PC-3 (cell line): Measurements from ENCODE around the gene ACCS. TPM values are rescaled to one million over a fixed set of nuclear protein-coding genes. Genes with fewer than 3 reads are reported as not detected.
A peak's percentile ranks its signal among the peaks of the same experiment; 100 is the strongest.

Experiments used
- ATAC-seq: fragments of 200-7000 bp; cut with Tn5 transposase; 2 replicates; pipeline ENCODE4 v1.9.1; 2020; ENCODE audit warnings: mild to moderate bottlenecking, moderate library complexity
- BruUV-seq: library from RNA; stranded (reverse); fragments of 400-500 nt; replicated peaks from 2 replicates; lab custom pipeline; 2021; lab: Mats Ljungman, UMichigan
- CTCF ChIA-PET: fragments of 300-600 bp; sonication (Branson Sonifier 250); formaldehyde crosslinking; loops from one replicate; lab custom pipeline; 2022; ENCODE audit warnings: antibody characterized with exemption; lab: Charles Lee
- POLR2A ChIA-PET: fragments of 300-600 bp; sonication (Branson Sonifier 250); formaldehyde crosslinking; loops from one replicate; lab custom pipeline; 2022; ENCODE audit warnings: antibody characterized with exemption; ENCODE audit not compliant: unreplicated experiment; lab: Charles Lee
- DNase-seq: peaks from one replicate; pipeline ENCODE4 v3.0.0-alpha.2; 2015
- H2AFZ ChIP-seq: fragments of 300-600 bp; sonication (generic); 2 replicates; pipeline ENCODE4 v1.6.0; 2016; ENCODE audit warnings: antibody characterized with exemption, low read length
- H3F3A ChIP-seq: fragments of 300-600 bp; sonication (generic); one replicate; pipeline ENCODE4 v1.6.0; 2017; ENCODE audit warnings: antibody characterized with exemption, low read length, control low read depth, mild to moderate bottlenecking; ENCODE audit not compliant: unreplicated experiment
- H3K27ac ChIP-seq: fragments of 300-600 bp; sonication (generic); 2 replicates; pipeline ENCODE4 v1.5.1; 2016; ENCODE audit warnings: mild to moderate bottlenecking, low read length
- H3K27me3 ChIP-seq: fragments of 300-600 bp; sonication (generic); 2 replicates; pipeline ENCODE4 v1.6.1; 2016; ENCODE audit warnings: low read length, mixed read lengths
- H3K36me3 ChIP-seq: fragments of 300-600 bp; sonication (generic); 2 replicates; pipeline ENCODE4 v1.6.1; 2016; ENCODE audit warnings: low read depth, mixed run types, low read length, mixed read lengths
- H3K4me1 ChIP-seq: fragments of 300-600 bp; sonication (generic); 2 replicates; pipeline ENCODE4 v1.5.1; 2016; ENCODE audit warnings: low read length; ENCODE audit not compliant: insufficient read depth
- H3K4me2 ChIP-seq: fragments of 300-600 bp; sonication (generic); 2 replicates; pipeline ENCODE4 v1.6.0; 2016; ENCODE audit warnings: low read length
- H3K4me3 ChIP-seq: fragments of 300-600 bp; sonication (generic); 2 replicates; pipeline ENCODE4 v1.5.1; 2016; ENCODE audit warnings: mild to moderate bottlenecking, low read length, mixed read lengths
- H3K79me2 ChIP-seq: fragments of 300-600 bp; sonication (generic); 2 replicates; pipeline ENCODE4 v1.6.1; 2017; ENCODE audit warnings: low read length, mixed read lengths
- H3K9ac ChIP-seq: fragments of 300-600 bp; sonication (generic); 2 replicates; pipeline ENCODE4 v1.6.0; 2016; ENCODE audit warnings: mild to moderate bottlenecking, low read length
- H3K9me2 ChIP-seq: fragments of 300-600 bp; sonication (generic); replicated peaks from 2 replicates; pipeline ENCODE4 v1.6.1; 2016; ENCODE audit warnings: mixed run types, low read length, mixed read lengths
- H3K9me3 ChIP-seq: fragments of 300-600 bp; sonication (generic); 2 replicates; pipeline ENCODE4 v1.6.1; 2016; ENCODE audit warnings: low read length, mixed read lengths
- H4K20me1 ChIP-seq: fragments of 300-600 bp; sonication (generic); 2 replicates; pipeline ENCODE4 v1.6.1; 2016; ENCODE audit warnings: low read length, mixed read lengths
- EZH2 ChIP-seq: fragments of 300-600 bp; sonication (generic); IDR thresholded peaks from one replicate; pipeline ENCODE4 v1.6.1; 2017; ENCODE audit warnings: antibody characterized with exemption, mild to moderate bottlenecking, low read length; ENCODE audit not compliant: unreplicated experiment
- EZH2phosphoT487 ChIP-seq: fragments of 300-600 bp; sonication (generic); IDR thresholded peaks from 2 replicates; pipeline ENCODE4 v1.6.1; 2018; ENCODE audit warnings: mild to moderate bottlenecking, antibody characterized with exemption, low read length, borderline replicate concordance
- intact Hi-C: fragments of 100-400 bp; cut with micrococcal nuclease; formaldehyde crosslinking; loops from 2 replicates; pipeline ENCODE4 v1.9.0; 2023
- total RNA-seq: library from RNA; depleted of rRNA; stranded (reverse); fragments of >200 nt; gene quantifications from 2 replicates; pipeline ENCODE4 v1.2.3, GENCODE V29; 2014
- TF ChIP-seq, protein P1 (sequence below): fragments of 300-600 bp; sonication (generic); conservative IDR thresholded peaks from 2 replicates; pipeline ENCODE4 v1.5.1; 2017; ENCODE audit warnings: antibody characterized with exemption, low read depth, mild to moderate bottlenecking, low read length

Gene ACCS
- total RNA-seq, 1 experiment from 2014 or later = 3.8 TPM

- Histone ChIP-seq H4K20me1 (no peaks in the 10 kb centered on the region), H3K79me2 (peaks cover 37% of the 10 kb centered on the region), H3K36me3 (no peaks in the 10 kb centered on the region; the same call in 1 of the 2 replicates), H3K4me3 (no peak overlapping the region), H3K9ac (no peak overlapping the region), H3K9me2 (no peaks in the 10 kb centered on the region), H3K4me1 (no peaks in the 10 kb centered on the region), H3K4me2 (no peak overlapping the region), H3K27ac (no peak overlapping the region), H2AFZ (no peak overlapping the region), H3F3A (no peaks in the 10 kb centered on the region), H3K27me3 (no peaks in the 10 kb centered on the region), H3K9me3 (no peaks in the 10 kb centered on the region)
- peak; percentile 4 for DNase-seq
- intact Hi-C loops = no loop called here
- TF ChIP-seq EZH2phosphoT487 (no peak), EZH2 (no peak)
- TF ChIP-seq, protein P1, sequence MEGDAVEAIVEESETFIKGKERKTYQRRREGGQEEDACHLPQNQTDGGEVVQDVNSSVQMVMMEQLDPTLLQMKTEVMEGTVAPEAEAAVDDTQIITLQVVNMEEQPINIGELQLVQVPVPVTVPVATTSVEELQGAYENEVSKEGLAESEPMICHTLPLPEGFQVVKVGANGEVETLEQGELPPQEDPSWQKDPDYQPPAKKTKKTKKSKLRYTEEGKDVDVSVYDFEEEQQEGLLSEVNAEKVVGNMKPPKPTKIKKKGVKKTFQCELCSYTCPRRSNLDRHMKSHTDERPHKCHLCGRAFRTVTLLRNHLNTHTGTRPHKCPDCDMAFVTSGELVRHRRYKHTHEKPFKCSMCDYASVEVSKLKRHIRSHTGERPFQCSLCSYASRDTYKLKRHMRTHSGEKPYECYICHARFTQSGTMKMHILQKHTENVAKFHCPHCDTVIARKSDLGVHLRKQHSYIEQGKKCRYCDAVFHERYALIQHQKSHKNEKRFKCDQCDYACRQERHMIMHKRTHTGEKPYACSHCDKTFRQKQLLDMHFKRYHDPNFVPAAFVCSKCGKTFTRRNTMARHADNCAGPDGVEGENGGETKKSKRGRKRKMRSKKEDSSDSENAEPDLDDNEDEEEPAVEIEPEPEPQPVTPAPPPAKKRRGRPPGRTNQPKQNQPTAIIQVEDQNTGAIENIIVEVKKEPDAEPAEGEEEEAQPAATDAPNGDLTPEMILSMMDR = peak; percentile 32; the same call in 1 of the 2 replicates
- ATAC-seq = no peak
- CTCF ChIA-PET = interaction anchor here (0.6 kb wide), 1 partner anchor 132 kb away, joined by 3 read pairs; no protein-coding TSS in a partner anchor
- POLR2A ChIA-PET = no interaction called here
- no TSS peak for BruUV-seq
Measured at GRCh38 chr11:44104481-44105294, 38.6 kb downstream of the ACCS start.

DNA sequence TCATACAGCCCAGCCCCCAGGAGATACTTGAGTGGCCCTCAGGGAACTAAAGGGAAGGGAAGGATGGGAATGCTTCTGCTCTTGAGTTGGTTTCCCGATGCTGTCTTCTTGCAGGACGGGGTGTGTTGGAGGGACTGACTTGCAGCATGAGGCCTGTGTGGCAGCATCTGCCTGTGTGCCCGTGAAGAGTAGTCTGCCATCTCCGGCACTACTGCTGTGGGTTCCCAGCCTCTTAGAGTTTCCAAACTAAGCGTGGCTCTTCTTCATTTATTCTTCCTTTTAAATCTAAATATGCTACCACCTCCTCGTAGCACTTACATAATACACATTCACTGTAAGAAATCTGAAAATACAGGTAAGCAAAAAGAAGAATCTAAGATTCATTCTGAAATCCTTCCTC is 42.2 kb downstream of the ACCS start:
- no peaks in the 10 kb centered on the region for H4K20me1 ChIP-seq

GRCh38 chr11:44110231-44110679 is 44.2 kb downstream of the ACCS start:
- BruUV-seq = no TSS peak
- no peak overlapping the region for H2AFZ ChIP-seq
- H3K36me3 ChIP-seq = peaks cover 11% of the 10 kb centered on the region; the same call in 1 of the 2 replicates
- no peaks in the 10 kb centered on the region for H4K20me1 ChIP-seq
- no peaks in the 10 kb centered on the region for H3K9me3 ChIP-seq
- intact Hi-C loops = loop anchor here (1.0 to 2.0 kb wide), 2 partner anchors 31 to 428 kb away; no protein-coding TSS in a partner anchor
- no peak overlapping the region for H3K4me2 ChIP-seq
- no peaks in the 10 kb centered on the region for H3K27me3 ChIP-seq
- no peaks in the 10 kb centered on the region for H3F3A ChIP-seq
- ChIA-PET CTCF (interaction anchor here (0.6 kb wide), 1 partner anchor 176 kb away, joined by 3 read pairs; no protein-coding TSS in a partner anchor), POLR2A (no interaction called here)
- DNase-seq (peak; percentile 66), ATAC-seq (peak; percentile 86)
- TF ChIP-seq, protein P1 = peak; percentile 90
- TF ChIP-seq EZH2phosphoT487 = no peak
- no peaks in the 10 kb centered on the region for H3K4me1 ChIP-seq
- H3K9ac ChIP-seq = no peak overlapping the region
- H3K9me2 ChIP-seq = no peaks in the 10 kb centered on the region
- H3K27ac ChIP-seq = no peak overlapping the region
- H3K79me2 ChIP-seq = no peaks in the 10 kb centered on the region
- H3K4me3 ChIP-seq = no peak overlapping the region

More for the DNA sequence above, 42.2 kb downstream of the ACCS start:
- H3K27me3 ChIP-seq = no peaks in the 10 kb centered on the region
- DNase-seq (no peak), ATAC-seq (no peak)
- H3K36me3 ChIP-seq = peaks cover 3% of the 10 kb centered on the region; the same call in 1 of the 2 replicates
- H3K9ac ChIP-seq = no peak overlapping the region
- no peak overlapping the region for H3K4me2 ChIP-seq
- H3K4me3 ChIP-seq = no peak overlapping the region
- no TSS peak for BruUV-seq
- H3K79me2 ChIP-seq = peaks cover 4% of the 10 kb centered on the region; the same call in 1 of the 2 replicates
- CTCF ChIA-PET = no interaction called here
- H3K9me2 ChIP-seq = no peaks in the 10 kb centered on the region
- H3K4me1 ChIP-seq = no peaks in the 10 kb centered on the region
- TF ChIP-seq EZH2phosphoT487 = no peak
- H2AFZ ChIP-seq = no peak overlapping the region
- POLR2A ChIA-PET = no interaction called here
- H3F3A ChIP-seq = no peaks in the 10 kb centered on the region
- H3K9me3 ChIP-seq = no peaks in the 10 kb centered on the region
- no peak overlapping the region for H3K27ac ChIP-seq
- intact Hi-C loops = no loop called here
